ENCODE data around the gene TGFA.

GRCh38 chr2:70399046-70399445 lies 154.6 kb downstream of the TGFA start:
- TF ChIP-seq, protein P1, sequence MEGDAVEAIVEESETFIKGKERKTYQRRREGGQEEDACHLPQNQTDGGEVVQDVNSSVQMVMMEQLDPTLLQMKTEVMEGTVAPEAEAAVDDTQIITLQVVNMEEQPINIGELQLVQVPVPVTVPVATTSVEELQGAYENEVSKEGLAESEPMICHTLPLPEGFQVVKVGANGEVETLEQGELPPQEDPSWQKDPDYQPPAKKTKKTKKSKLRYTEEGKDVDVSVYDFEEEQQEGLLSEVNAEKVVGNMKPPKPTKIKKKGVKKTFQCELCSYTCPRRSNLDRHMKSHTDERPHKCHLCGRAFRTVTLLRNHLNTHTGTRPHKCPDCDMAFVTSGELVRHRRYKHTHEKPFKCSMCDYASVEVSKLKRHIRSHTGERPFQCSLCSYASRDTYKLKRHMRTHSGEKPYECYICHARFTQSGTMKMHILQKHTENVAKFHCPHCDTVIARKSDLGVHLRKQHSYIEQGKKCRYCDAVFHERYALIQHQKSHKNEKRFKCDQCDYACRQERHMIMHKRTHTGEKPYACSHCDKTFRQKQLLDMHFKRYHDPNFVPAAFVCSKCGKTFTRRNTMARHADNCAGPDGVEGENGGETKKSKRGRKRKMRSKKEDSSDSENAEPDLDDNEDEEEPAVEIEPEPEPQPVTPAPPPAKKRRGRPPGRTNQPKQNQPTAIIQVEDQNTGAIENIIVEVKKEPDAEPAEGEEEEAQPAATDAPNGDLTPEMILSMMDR (optimal IDR thresholded peaks at IDR 0.05 in 1 of 3, IDR thresholded peaks at IDR 0.05 in 1 of 3, conservative IDR thresholded peaks at IDR 0.05 in 1 of 3; ENCODE audit: extremely low read depth in 1 of 3, insufficient read depth in 2 of 3, low read length in 3 of 3): no peak
- TF ChIP-seq EZH2 (IDR thresholded peaks at IDR 0.05; ENCODE audit: low read length): no peak
